RWPE2 (cell line): Measurements from ENCODE around the gene ADTRP.

Experiments used
- ATAC-seq: fragments of 200-7000 bp; cut with Tn5 transposase; 3 replicates; pipeline ENCODE4 v1.9.1; 2021; ENCODE audit warnings: low read depth
- DNase-seq: peaks from one replicate; pipeline ENCODE4 v3.0.0-alpha.2; 2020; ENCODE audit warnings: low spot score
- H3K27ac ChIP-seq: fragments of 450-650 bp; 2 replicates; pipeline ENCODE4 v1.5.1; 2017; ENCODE audit warnings: mild to moderate bottlenecking; ENCODE audit not compliant: poor library complexity, severe bottlenecking
- H3K27me3 ChIP-seq: fragments of 250-450 bp; sonication (Bioruptor Pico); 2 replicates; pipeline ENCODE4 v1.5.1; 2021; ENCODE audit warnings: mild to moderate bottlenecking, moderate library complexity; ENCODE audit not compliant: insufficient read depth, poor library complexity, severe bottlenecking
- H3K36me3 ChIP-seq: fragments of 250-450 bp; sonication (Bioruptor Pico); 2 replicates; pipeline ENCODE4 v1.5.1; 2020; ENCODE audit warnings: low read depth, mild to moderate bottlenecking, moderate library complexity
- H3K4me1 ChIP-seq: fragments of 250-450 bp; sonication (Bioruptor Pico); 2 replicates; pipeline ENCODE4 v1.5.1; 2021; ENCODE audit warnings: mild to moderate bottlenecking, moderate library complexity; ENCODE audit not compliant: insufficient read depth, poor library complexity, severe bottlenecking
- H3K4me3 ChIP-seq: fragments of 250-450 bp; sonication (Bioruptor Pico); 2 replicates; pipeline ENCODE4 v1.5.1; 2021; ENCODE audit warnings: mild to moderate bottlenecking, moderate library complexity; ENCODE audit not compliant: severe bottlenecking
- H3K9me3 ChIP-seq: fragments of 250-450 bp; sonication (Bioruptor Pico); 2 replicates; pipeline ENCODE4 v1.5.1; 2021; ENCODE audit warnings: mild to moderate bottlenecking, moderate library complexity; ENCODE audit not compliant: severe bottlenecking
- CTCF ChIP-seq: fragments of 450-650 bp; IDR thresholded peaks from one replicate; pipeline ENCODE4 v1.5.1; 2017; ENCODE audit warnings: mild to moderate bottlenecking, moderate library complexity; ENCODE audit not compliant: poor library complexity, severe bottlenecking

ADTRP gene

GRCh38 chr6:11798538-11798937 lies 19.9 kb upstream of the ADTRP start:
- Histone ChIP-seq H3K4me1 (no peaks in the 10 kb centered on the region), H3K27ac (no peak overlapping the region), H3K4me3 (no peak overlapping the region), H3K27me3 (no peaks in the 10 kb centered on the region), H3K9me3 (no peaks in the 10 kb centered on the region), H3K36me3 (no peaks in the 10 kb centered on the region)
- no peak for TF ChIP-seq CTCF
- no peak for ATAC-seq
- no peak for DNase-seq

GRCh38 chr6:11798096-11798495 lies 19.5 kb upstream of the ADTRP start:
- DNase-seq (no peak), ATAC-seq (no peak)
- no peak overlapping the region for H3K27ac ChIP-seq
- H3K4me1 ChIP-seq = no peaks in the 10 kb centered on the region
- no peaks in the 10 kb centered on the region for H3K27me3 ChIP-seq
- no peak overlapping the region for H3K4me3 ChIP-seq
- TF ChIP-seq CTCF = no peak
- H3K36me3 ChIP-seq = no peaks in the 10 kb centered on the region
- H3K9me3 ChIP-seq = no peaks in the 10 kb centered on the region

DNA sequence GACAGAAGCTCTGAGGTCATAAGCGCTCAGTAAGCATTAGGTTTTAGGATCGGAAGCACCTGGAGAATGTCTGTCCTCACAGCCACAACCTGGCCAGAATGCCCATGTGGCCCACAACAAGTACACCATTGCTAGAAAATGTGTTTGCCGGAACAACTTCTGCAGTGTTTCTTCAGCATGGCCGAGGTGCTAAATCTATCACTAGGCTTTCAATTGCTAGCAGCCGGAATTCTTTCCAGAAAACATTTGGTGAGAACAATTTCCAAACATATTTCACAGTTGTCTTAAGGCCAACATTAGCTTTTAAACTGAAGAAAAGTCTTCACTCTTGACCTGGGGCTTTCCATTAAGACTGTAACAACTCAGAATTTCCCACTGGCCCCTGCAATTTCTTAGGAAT lies 18.2 kb upstream of the ADTRP start:
- Histone ChIP-seq H3K9me3 (peaks cover 3% of the 10 kb centered on the region), H3K27ac (no peak overlapping the region), H3K4me3 (no peak overlapping the region), H3K4me1 (no peaks in the 10 kb centered on the region), H3K27me3 (no peaks in the 10 kb centered on the region), H3K36me3 (no peaks in the 10 kb centered on the region)
- DNase-seq (no peak), ATAC-seq (no peak)
- TF ChIP-seq CTCF = no peak

DNA sequence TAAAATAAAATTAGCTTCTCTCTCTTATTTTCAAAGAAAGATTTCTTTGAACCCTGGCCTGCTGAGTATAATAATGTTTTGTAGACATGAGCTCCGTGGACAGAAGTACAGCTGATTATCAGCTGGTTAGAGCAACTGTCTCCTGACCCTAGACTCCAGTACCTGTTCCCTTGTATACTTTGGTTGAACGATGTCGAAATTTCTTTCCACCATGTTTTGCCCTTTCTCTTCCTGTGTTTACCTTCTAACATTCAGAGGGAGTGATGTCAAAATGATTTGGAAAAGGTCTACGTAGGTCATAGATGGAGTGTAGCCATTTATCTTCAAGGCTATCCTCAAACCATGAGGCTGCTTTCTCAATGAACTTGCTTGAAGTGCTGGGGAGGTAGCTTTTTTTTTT lies 16.8 kb upstream of the ADTRP start:
- ATAC-seq (no peak), DNase-seq (no peak)
- no peaks in the 10 kb centered on the region for H3K27me3 ChIP-seq
- H3K4me3 ChIP-seq = no peak overlapping the region
- peaks cover 3% of the 10 kb centered on the region for H3K9me3 ChIP-seq
- no peak overlapping the region for H3K27ac ChIP-seq
- no peaks in the 10 kb centered on the region for H3K4me1 ChIP-seq
- no peak for TF ChIP-seq CTCF
- no peaks in the 10 kb centered on the region for H3K36me3 ChIP-seq

- Histone ChIP-seq H3K27ac (no peak overlapping the region), H3K4me3 (no peak overlapping the region), H3K27me3 (no peaks in the 10 kb centered on the region), H3K36me3 (no peaks in the 10 kb centered on the region), H3K9me3 (peaks cover 3% of the 10 kb centered on the region), H3K4me1 (no peaks in the 10 kb centered on the region)
- DNase-seq = no peak
- no peak for TF ChIP-seq CTCF
- ATAC-seq = no peak
These were observed 14.7 kb upstream of the ADTRP start for GRCh38 chr6:11793277-11793676.
